CD4-positive, alpha-beta T cell treated with Interleukin-4 for 4 hours (primary cell): ENCODE data around the gene MAN1C1.

ENCODE experiments used
- DNase-seq: peaks from one replicate; pipeline ENCODE4 v3.0.0-alpha.2; 2020

The MAN1C1 gene

GRCh38 chr1:25819491-25820246, 203.1 kb downstream of the MAN1C1 start, which contains the start of gene MTFR1L:
Gene MTFR1L (plus strand): TSS chr1:25819954. CDS start chr1:25823105, 3,151 bp downstream.
- peak; percentile 90 for DNase-seq

GRCh38 chr1:25820247-25821111, 203.9 kb downstream of the MAN1C1 start:
- DNase-seq, result peak; percentile 70

GRCh38 chr1:25821112-25821476, 204.5 kb downstream of the MAN1C1 start:
- DNase-seq, result no peak

GRCh38 chr1:25821630-25822091, 205.1 kb downstream of the MAN1C1 start:
- no peak for DNase-seq

GRCh38 chr1:25825605-25826004, 209.0 kb downstream of the MAN1C1 start:
- DNase-seq, result no peak

- no peak for DNase-seq
Measured at GRCh38 chr1:25826571-25826970, 210.0 kb downstream of the MAN1C1 start.

- no peak for DNase-seq
Measured at GRCh38 chr1:25828491-25828890, 211.9 kb downstream of the MAN1C1 start.

GRCh38 chr1:25829046-25829445, 212.5 kb downstream of the MAN1C1 start:
- DNase-seq, result no peak

- no peak for DNase-seq
Measured at GRCh38 chr1:25831569-25832196, 215.1 kb downstream of the MAN1C1 start.

GRCh38 chr1:25832336-25833037, 215.9 kb downstream of the MAN1C1 start:
- no peak for DNase-seq

- DNase-seq, result no peak
Measured at GRCh38 chr1:25833158-25833557, 216.6 kb downstream of the MAN1C1 start.
